C4-2B (cell line): ENCODE data around the gene THAP3.

Experiments
- H3K27ac ChIP-seq: fragments of 450-650 bp; 2 replicates; pipeline ENCODE4 v1.5.1; 2017
- CTCF ChIP-seq: fragments of 450-650 bp; conservative IDR thresholded peaks from 2 replicates; pipeline ENCODE4 v1.5.1; 2017; ENCODE audit warnings: mild to moderate bottlenecking
- ZFX ChIP-seq: fragments of 450-650 bp; IDR thresholded peaks from 2 replicates; pipeline ENCODE4 v1.6.1; 2017

THAP3 gene

GRCh38 chr1:6587261-6588005 lies 37.2 kb upstream of the THAP3 start:
- no peak overlapping the region for H3K27ac ChIP-seq
- TF ChIP-seq CTCF: no peak
- no peak for TF ChIP-seq ZFX

- H3K27ac ChIP-seq: no peak overlapping the region
- TF ChIP-seq ZFX (no peak), CTCF (no peak)
Observed at GRCh38 chr1:6588128-6588892, 36.4 kb upstream of the THAP3 start.

GRCh38 chr1:6588893-6589520 lies 35.7 kb upstream of the THAP3 start:
- H3K27ac ChIP-seq: no peak overlapping the region
- TF ChIP-seq CTCF: no peak
- no peak for TF ChIP-seq ZFX

GRCh38 chr1:6590046-6590445 lies 34.6 kb upstream of the THAP3 start:
- TF ChIP-seq CTCF: no peak
- TF ChIP-seq ZFX: no peak
- H3K27ac ChIP-seq: no peak overlapping the region

- TF ChIP-seq ZFX (no peak), CTCF (no peak)
- H3K27ac ChIP-seq: no peak overlapping the region
Observed at GRCh38 chr1:6591222-6591621, 33.4 kb upstream of the THAP3 start.

GRCh38 chr1:6591644-6592043 lies 33.0 kb upstream of the THAP3 start:
- H3K27ac ChIP-seq: no peak overlapping the region
- TF ChIP-seq CTCF (no peak), ZFX (no peak)

- no peak for TF ChIP-seq CTCF
- TF ChIP-seq ZFX: no peak
- no peak overlapping the region for H3K27ac ChIP-seq
Observed at GRCh38 chr1:6592441-6592840, 32.2 kb upstream of the THAP3 start.
